ENCODE measurements around the gene TPCN2.

TPCN2 gene

GRCh38 chr11:69167916-69168691, 119.4 kb downstream of the TPCN2 start:
- DNase-seq = no peak

- DNase-seq = no peak
Measured at GRCh38 chr11:69169479-69169878, 120.7 kb downstream of the TPCN2 start.

- DNase-seq = no peak
Measured at GRCh38 chr11:69170704-69171103, 122.0 kb downstream of the TPCN2 start.

- no peak for DNase-seq
Measured at GRCh38 chr11:69171476-69172240, 122.9 kb downstream of the TPCN2 start.

- DNase-seq = peak; percentile 8 to 25
Measured at GRCh38 chr11:69172674-69173073, 123.9 kb downstream of the TPCN2 start.

- no peak for DNase-seq
Measured at GRCh38 chr11:69173331-69173730, 124.6 kb downstream of the TPCN2 start.

GRCh38 chr11:69173925-69174581, 125.3 kb downstream of the TPCN2 start:
- no peak for DNase-seq

- no peak for DNase-seq
Measured at GRCh38 chr11:69174841-69175240, 126.1 kb downstream of the TPCN2 start.

- no peak for DNase-seq
Measured at GRCh38 chr11:69178819-69179482, 130.2 kb downstream of the TPCN2 start.

- DNase-seq = peak; percentile 79 to 83
Measured at GRCh38 chr11:69180226-69180625, 131.5 kb downstream of the TPCN2 start.

GRCh38 chr11:69180726-69181125, 132.0 kb downstream of the TPCN2 start:
- DNase-seq = no peak

GRCh38 chr11:69183613-69184012, 134.9 kb downstream of the TPCN2 start:
- DNase-seq = no peak
